ENCODE results near the gene NSF. TPM values are rescaled to one million over a fixed set of nuclear protein-coding genes. Genes with fewer than 3 reads are reported as not detected.

NSF gene
- total RNA-seq, 8 experiments from 2014 or later = 58.6 to 162 (median 76.1) TPM

- 0 to 100% (median 80%) methylated on average over 1 to 3 of the region's 7 CpGs; no CpG with 5 or more reads in 3 of the 10 experiments for WGBS, 10 experiments
- ATAC-seq (replicated peaks in 6 of 8) = peak in 4 of 8 experiments; percentile 22 to 35 (median 30)
- no peak overlapping the region for H3K4me3 ChIP-seq
- no peak overlapping the region for H3K27ac ChIP-seq
- in situ Hi-C loops (cut with MboI; ENCODE audit: low pct_unique_long_range_greater_than_20kb in 2 of 9, low sequenced_read_pairs in 9 of 9, unreplicated experiment in 9 of 9) = no loop called here
- H3K4me1 ChIP-seq (replicated peaks in 1 of 2) = no peaks in the 10 kb centered on the region
These were observed 206.1 kb downstream of the NSF start for GRCh38 chr17:46796524-46796923.

- WGBS, 10 experiments = 20 to 95% (median 69%) methylated on average over 1 to 7 of the region's 8 CpGs
- Histone ChIP-seq H3K4me3 (no peak overlapping the region), H3K4me1 (replicated peaks in 1 of 2) (no peaks in the 10 kb centered on the region), H3K27ac (no peak overlapping the region)
- ATAC-seq (replicated peaks in 6 of 8) = peak in 3 of 8 experiments; percentile 45 to 81 (median 77)
- in situ Hi-C loops (cut with MboI; ENCODE audit: low pct_unique_long_range_greater_than_20kb in 2 of 9, low sequenced_read_pairs in 9 of 9, unreplicated experiment in 9 of 9) = no loop called here
These were observed 206.6 kb downstream of the NSF start for GRCh38 chr17:46796956-46797530.

GRCh38 chr17:46800573-46800972 is 210.1 kb downstream of the NSF start:
- no peak for ATAC-seq (replicated peaks in 6 of 8)
- in situ Hi-C loops (cut with MboI; ENCODE audit: low pct_unique_long_range_greater_than_20kb in 2 of 9, low sequenced_read_pairs in 9 of 9, unreplicated experiment in 9 of 9) = no loop called here
- no peak overlapping the region for H3K27ac ChIP-seq
- WGBS, 10 experiments = 94 to 100% (median 100%) methylated on average over 1 to 3 of the region's 4 CpGs; no CpG with 5 or more reads in 6 of the 10 experiments
- H3K4me3 ChIP-seq = no peak overlapping the region
- H3K4me1 ChIP-seq (replicated peaks in 1 of 2) = peaks cover 0 to 2% of the 10 kb centered on the region in 2 donors

GRCh38 chr17:46802800-46803199 is 212.3 kb downstream of the NSF start:
- 0 to 74% (median 58%) methylated on average over 1 to 6 of the region's 7 CpGs; no CpG with 5 or more reads in 4 of the 10 experiments for WGBS, 10 experiments
- Histone ChIP-seq H3K4me3 (no peak overlapping the region), H3K4me1 (replicated peaks in 1 of 2) (peaks cover 0 to 2% of the 10 kb centered on the region in 2 donors), H3K27ac (no peak overlapping the region)
- peak in 1 of 8 experiments; percentile 55 for ATAC-seq (replicated peaks in 6 of 8)
- in situ Hi-C loops (cut with MboI; ENCODE audit: low pct_unique_long_range_greater_than_20kb in 2 of 9, low sequenced_read_pairs in 9 of 9, unreplicated experiment in 9 of 9) = no loop called here

GRCh38 chr17:46803544-46803943 is 213.1 kb downstream of the NSF start:
- in situ Hi-C loops (cut with MboI; ENCODE audit: low pct_unique_long_range_greater_than_20kb in 2 of 9, low sequenced_read_pairs in 9 of 9, unreplicated experiment in 9 of 9) = no loop called here
- peak in 3 of 8 experiments; percentile 73 to 100 (median 100) for ATAC-seq (replicated peaks in 6 of 8)

GRCh38 chr17:46805771-46806170 is 215.3 kb downstream of the NSF start:
- Histone ChIP-seq H3K4me3 (no peak overlapping the region), H3K4me1 (replicated peaks in 1 of 2) (peaks cover 3 to 5% of the 10 kb centered on the region in 2 donors), H3K27ac (no peak overlapping the region)
- in situ Hi-C loops (cut with MboI; ENCODE audit: low pct_unique_long_range_greater_than_20kb in 2 of 9, low sequenced_read_pairs in 9 of 9, unreplicated experiment in 9 of 9) = no loop called here
- 60 to 100% (median 88%) methylated on average over 1 to 6 of the region's 6 CpGs; no CpG with 5 or more reads in 1 of the 10 experiments for WGBS, 10 experiments
- no peak for ATAC-seq (replicated peaks in 6 of 8)

More at GRCh38 chr17:46803544-46803943, 213.1 kb downstream of the NSF start:
- 10 to 80% (median 64%) methylated on average over 1 to 4 of the region's 5 CpGs; no CpG with 5 or more reads in 4 of the 10 experiments for WGBS, 10 experiments
- no peak overlapping the region for H3K4me3 ChIP-seq
- peaks cover 0 to 2% of the 10 kb centered on the region in 2 donors for H3K4me1 ChIP-seq (replicated peaks in 1 of 2)
- no peak overlapping the region for H3K27ac ChIP-seq

Other genes starting within 250 kb of the NSF start
- gene ARL17B, start 228.9 kb upstream of the NSF start, total RNA-seq = 10 to 100 TPM in 3 of 8 experiments, 1 to 10 TPM in 5; 3.4 to 25.1 (median 7.8) TPM
- gene LRRC37A2, start 78.2 kb upstream of the NSF start, total RNA-seq = 10 to 100 TPM; 12.0 to 38.7 (median 19.9) TPM
- 10 to 100 TPM in 7 of 8 experiments, 1 to 10 TPM in 1; 9.8 to 34.3 (median 19.2) TPM for gene ARL17A, start 11.0 kb upstream of the NSF start, total RNA-seq
- 10 to 100 TPM in 1 of 8 experiments, 1 to 10 TPM in 6, under 1 TPM in 1; 0.67 to 30.8 (median 2.1) TPM for gene WNT3, start 228.0 kb downstream of the NSF start, total RNA-seq